ENCODE measurements around the gene KRT73. TPM values are rescaled to one million over a fixed set of nuclear protein-coding genes. Genes with fewer than 3 reads are reported as not detected.

The KRT73 gene
- total and polyA plus RNA-seq, 4 donors, result not detected

GRCh38 chr12:52631676-52632459, 13.5 kb upstream of the KRT73 start:
- no peaks in the 10 kb centered on the region for H3K27me3 ChIP-seq (ENCODE audit: control insufficient read depth in 4 of 4, insufficient read depth in 4 of 4, low read length in 3 of 4)
- 88% methylated on average over 6 of the region's 6 CpGs for WGBS
- no peaks in the 10 kb centered on the region for H3K36me3 ChIP-seq (ENCODE audit: control insufficient read depth in 4 of 4, insufficient read depth in 3 of 4, low read depth in 1 of 4, low read length in 3 of 4)
- TF ChIP-seq RAD21 (IDR thresholded peaks at IDR 0.05) (no peak), MAX (IDR thresholded peaks at IDR 0.05) (no peak), EGR1 (IDR thresholded peaks at IDR 0.05; ENCODE audit: low read depth in 2 of 2) (no peak), CTCF (IDR thresholded peaks at IDR 0.05; ENCODE audit: low read depth, low read length, missing input control) (no peak), RXRA (IDR thresholded peaks at IDR 0.05) (no peak), HNF4A (conservative IDR thresholded peaks at IDR 0.05) (no peak), GABPA (IDR thresholded peaks at IDR 0.05 in 1 of 2, conservative IDR thresholded peaks at IDR 0.05 in 1 of 2) (no peak), HNF4G (IDR thresholded peaks at IDR 0.05) (no peak), ZBTB33 (IDR thresholded peaks at IDR 0.05) (no peak), NR2F2 (IDR thresholded peaks at IDR 0.05) (no peak), JUND (IDR thresholded peaks at IDR 0.05) (no peak), ATF3 (IDR thresholded peaks at IDR 0.05) (no peak), YY1 (IDR thresholded peaks at IDR 0.05) (no peak), TAF1 (conservative IDR thresholded peaks at IDR 0.05) (no peak), SP1 (IDR thresholded peaks at IDR 0.05) (no peak), REST (IDR thresholded peaks at IDR 0.05) (no peak), FOXA1 (IDR thresholded peaks at IDR 0.05) (no peak), FOXA2 (IDR thresholded peaks at IDR 0.05) (no peak)
- H3K9ac ChIP-seq (ENCODE audit: low read depth in 1 of 2, low read length in 2 of 2), result no peak overlapping the region
- H3K4me1 ChIP-seq (ENCODE audit: control insufficient read depth in 4 of 4, insufficient read depth in 4 of 4, low read length in 3 of 4), result no peaks in the 10 kb centered on the region
- no peak for DNase-seq (ENCODE audit: low spot score)
- H3K9me3 ChIP-seq (ENCODE audit: control insufficient read depth in 4 of 4, low read length in 3 of 4), result no peaks in the 10 kb centered on the region
- H3K4me3 ChIP-seq (ENCODE audit: low read depth in 1 of 3, low read length in 3 of 3), result no peak overlapping the region
- H3K27ac ChIP-seq (ENCODE audit: low read depth in 1 of 2, low read length in 2 of 2), result no peak overlapping the region
